HG02840 (cell line): ENCODE data around the gene CXorf65.
A peak's percentile ranks its signal among the peaks of the same experiment; 100 is the strongest.

Source experiments
- ATAC-seq: cut with Tn5 transposase; IDR thresholded peaks from one replicate; pipeline ENCODE4 v1.9.1; 2021; ENCODE audit warnings: mild to moderate bottlenecking, moderate library complexity, moderate number of reproducible peaks; ENCODE audit not compliant: unreplicated experiment, low FRiP score

CXorf65 gene

GRCh38 chrX:71106427-71106826 is at the start of gene CXorf65:
Gene CXorf65 (minus strand): TSS chrX:71106740. CDS start chrX:71106556, 184 bp downstream.
- no peak for ATAC-seq

- ATAC-seq = no peak
These were observed 48.1 kb upstream of the CXorf65 start for GRCh38 chrX:71154641-71155040.

GRCh38 chrX:71154196-71154595 is 47.7 kb upstream of the CXorf65 start:
- ATAC-seq = no peak

- no peak for ATAC-seq
These were observed 44.8 kb upstream of the CXorf65 start for GRCh38 chrX:71151366-71151765.

GRCh38 chrX:71148278-71148663 is 41.7 kb upstream of the CXorf65 start:
- no peak for ATAC-seq

GRCh38 chrX:71147496-71148277 is 41.1 kb upstream of the CXorf65 start:
- ATAC-seq = no peak

GRCh38 chrX:71144651-71145050 is 38.1 kb upstream of the CXorf65 start, which contains the start of gene NLGN3:
Gene NLGN3 (plus strand): TSS chrX:71144841. CDS start chrX:71147750, 2,909 bp downstream.
- ATAC-seq = no peak

- no peak for ATAC-seq
These were observed 37.0 kb upstream of the CXorf65 start for GRCh38 chrX:71143508-71143907.

- ATAC-seq = no peak
These were observed 33.9 kb upstream of the CXorf65 start for GRCh38 chrX:71140440-71140839.

GRCh38 chrX:71131510-71131909 is 25.0 kb upstream of the CXorf65 start:
- ATAC-seq = no peak

- no peak for ATAC-seq
These were observed 22.6 kb upstream of the CXorf65 start for GRCh38 chrX:71128915-71129765.

GRCh38 chrX:71128166-71128833 is 21.8 kb upstream of the CXorf65 start:
- ATAC-seq = no peak

- ATAC-seq = no peak
These were observed 12.5 kb upstream of the CXorf65 start for GRCh38 chrX:71118985-71119535.

- peak; percentile 85 for ATAC-seq
These were observed 11.8 kb upstream of the CXorf65 start, which contains the start of gene MED12 for GRCh38 chrX:71118032-71118984. Gene MED12 (plus strand): TSS chrX:71118596. CDS start chrX:71118755, 159 bp downstream.

GRCh38 chrX:71117358-71117757 is 10.8 kb upstream of the CXorf65 start:
- ATAC-seq = no peak

- peak; percentile 24 for ATAC-seq
These were observed 5.4 kb upstream of the CXorf65 start for GRCh38 chrX:71111921-71112431.

GRCh38 chrX:71111141-71111843 is 4.8 kb upstream of the CXorf65 start, which contains the start of gene IL2RG:
Gene IL2RG (minus strand): TSS chrX:71111577. CDS start chrX:71111539, 38 bp downstream.
- peak; percentile 83 for ATAC-seq

GRCh38 chrX:71109051-71109450 is 2.5 kb upstream of the CXorf65 start:
- no peak for ATAC-seq
